ENCODE data around the gene WNT3.

The WNT3 gene

DNA sequence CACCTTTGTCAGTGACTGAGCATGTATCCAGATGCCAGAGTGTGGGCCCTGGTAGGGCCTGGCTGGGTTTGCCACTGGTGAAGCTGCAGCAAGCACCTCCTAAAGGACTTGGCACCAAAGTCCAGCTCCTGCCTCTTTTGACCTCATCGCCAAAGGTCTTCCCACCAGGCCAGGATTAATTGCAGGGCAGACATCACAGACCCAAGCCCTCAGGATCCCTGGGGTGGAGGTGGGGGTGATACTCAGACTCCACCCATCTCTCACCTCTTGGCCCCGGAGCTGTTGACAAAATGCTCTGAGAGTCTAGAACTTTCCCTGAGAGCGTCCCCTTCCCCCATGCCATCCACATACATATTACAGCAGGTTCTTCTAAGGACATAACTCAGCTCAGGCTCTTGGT, 4.6 kb downstream of the WNT3 start:
- no peak for TF ChIP-seq CTCF (IDR thresholded peaks at IDR 0.05; ENCODE audit: insufficient read depth, low read depth, low read length, missing control alignments)
- DNase-seq (ENCODE audit: low read depth): no peak
- no peak overlapping the region for H3K4me3 ChIP-seq (ENCODE audit: low read depth, low read length)

DNA sequence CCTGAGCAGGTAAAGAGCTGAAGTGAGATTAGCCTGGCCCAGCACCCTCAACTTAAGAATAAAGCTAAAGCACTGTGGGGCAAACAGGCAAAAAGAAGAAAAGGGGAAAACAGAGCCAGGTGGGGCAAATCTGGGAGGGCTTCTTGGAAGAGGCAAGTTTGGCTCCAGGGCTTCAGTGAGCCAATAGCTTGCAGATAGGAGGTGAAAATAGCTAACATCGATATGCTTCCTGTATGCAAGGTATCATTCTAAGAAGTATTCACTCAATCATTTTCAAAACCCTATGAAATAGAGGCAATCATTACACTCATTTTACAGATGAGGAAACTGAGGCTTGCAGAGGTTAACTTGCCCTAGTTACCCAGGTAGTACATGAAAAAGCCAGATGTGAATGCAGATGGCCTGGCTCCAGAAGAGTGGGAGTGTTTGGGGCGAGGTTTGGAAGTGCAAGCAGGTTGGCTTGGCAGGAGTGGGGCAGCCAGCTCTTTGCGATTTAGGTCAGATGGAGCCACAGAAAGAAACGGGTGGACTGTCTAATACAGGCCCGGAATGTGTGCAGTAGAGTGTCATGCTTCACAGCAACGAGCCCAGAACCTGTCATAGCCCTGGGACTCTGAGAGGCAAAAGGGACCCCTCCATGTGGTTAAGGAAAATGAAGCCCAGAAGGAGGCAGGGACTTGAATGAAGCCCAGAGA, 5.7 kb downstream of the WNT3 start:
- TF ChIP-seq CTCF (IDR thresholded peaks at IDR 0.05; ENCODE audit: insufficient read depth, low read depth, low read length, missing control alignments): no peak
- no peak for DNase-seq (ENCODE audit: low read depth)
- H3K4me3 ChIP-seq (ENCODE audit: low read depth, low read length): no peak overlapping the region

DNA sequence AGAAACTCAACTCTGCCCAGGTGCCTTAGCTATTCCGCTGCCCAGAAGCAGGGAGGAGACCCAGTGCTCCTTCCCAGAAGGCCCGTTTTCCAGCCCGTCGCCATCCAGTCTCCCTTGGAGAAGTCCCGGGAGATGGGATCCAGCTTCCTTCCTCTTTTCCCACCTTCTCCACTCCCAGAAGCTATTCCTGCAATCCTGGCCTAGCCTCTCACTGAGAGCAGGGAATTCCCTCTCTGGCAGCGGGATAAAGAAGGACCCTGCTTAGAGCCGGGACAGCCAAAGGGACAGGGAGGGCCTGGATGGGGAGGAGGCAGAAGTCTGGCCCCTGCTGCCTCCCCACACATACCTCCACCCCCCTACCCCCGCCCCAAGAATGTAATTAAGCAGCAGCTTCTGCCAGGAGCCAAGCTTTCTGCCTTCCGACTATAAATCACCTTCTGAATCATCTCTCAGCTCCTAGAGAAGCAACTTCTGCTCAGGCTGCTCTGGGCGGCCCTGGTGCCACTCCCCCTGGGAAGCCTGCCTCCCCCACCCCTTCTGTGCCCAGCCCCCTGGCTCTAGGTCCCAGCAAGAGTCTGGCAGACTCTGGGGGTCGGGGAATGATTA, 6.4 kb downstream of the WNT3 start:
- DNase-seq (ENCODE audit: low read depth): no peak
- no peak for TF ChIP-seq CTCF (IDR thresholded peaks at IDR 0.05; ENCODE audit: insufficient read depth, low read depth, low read length, missing control alignments)
- H3K4me3 ChIP-seq (ENCODE audit: low read depth, low read length): no peak overlapping the region

DNA sequence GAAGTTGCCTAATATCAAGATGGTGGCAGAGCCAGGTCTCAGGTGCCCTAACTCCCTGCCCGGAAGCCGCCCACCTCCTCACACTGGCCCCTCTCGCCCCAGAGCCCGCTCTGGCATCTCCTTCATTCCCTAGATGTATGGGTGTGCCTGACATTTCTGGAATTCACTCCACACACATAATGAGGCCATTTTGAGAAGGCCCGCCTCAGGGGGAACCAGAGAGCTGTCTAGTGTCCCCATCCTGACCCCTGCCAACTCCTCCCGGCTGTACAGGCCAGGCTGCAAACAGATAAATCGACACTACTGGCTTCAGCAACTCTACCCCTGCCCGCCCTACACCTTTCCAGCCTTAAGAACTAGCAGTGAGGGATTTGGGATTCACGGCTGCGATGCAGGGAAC, 7.7 kb downstream of the WNT3 start:
- DNase-seq (ENCODE audit: low read depth): no peak
- TF ChIP-seq CTCF (IDR thresholded peaks at IDR 0.05; ENCODE audit: insufficient read depth, low read depth, low read length, missing control alignments): no peak
- H3K4me3 ChIP-seq (ENCODE audit: low read depth, low read length): no peak overlapping the region

GRCh38 chr17:46809110-46809571, 9.4 kb downstream of the WNT3 start:
- H3K4me3 ChIP-seq (ENCODE audit: low read depth, low read length): no peak overlapping the region
- DNase-seq (ENCODE audit: low read depth): no peak

DNA sequence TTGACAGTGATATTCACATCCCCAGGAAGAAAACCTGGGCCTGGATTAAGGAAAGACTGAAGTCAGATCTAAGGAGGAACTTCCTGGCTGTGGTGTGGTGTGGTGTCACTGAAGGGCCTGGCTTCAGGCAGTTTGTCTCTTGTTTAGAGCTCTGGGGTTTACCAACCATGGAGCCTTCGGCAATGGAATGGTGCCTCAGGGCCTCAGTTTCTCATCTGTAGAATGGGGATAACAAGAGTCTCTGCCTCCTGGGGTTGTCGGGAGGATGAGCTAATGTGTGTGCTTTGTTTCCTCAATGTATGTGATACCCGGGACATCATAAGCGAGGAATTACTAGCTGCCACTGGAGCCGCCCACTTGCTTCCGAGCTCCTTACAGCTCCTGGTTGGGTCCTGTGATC, 12.7 kb downstream of the WNT3 start:
- no peak for TF ChIP-seq CTCF (IDR thresholded peaks at IDR 0.05; ENCODE audit: insufficient read depth, low read depth, low read length, missing control alignments)
- DNase-seq (ENCODE audit: low read depth): no peak
- H3K4me3 ChIP-seq (ENCODE audit: low read depth, low read length): no peak overlapping the region

More at GRCh38 chr17:46809110-46809571, 9.4 kb downstream of the WNT3 start:
- TF ChIP-seq CTCF (IDR thresholded peaks at IDR 0.05; ENCODE audit: insufficient read depth, low read depth, low read length, missing control alignments): no peak
